ENCODE measurements around the gene KPNA1.

DNA sequence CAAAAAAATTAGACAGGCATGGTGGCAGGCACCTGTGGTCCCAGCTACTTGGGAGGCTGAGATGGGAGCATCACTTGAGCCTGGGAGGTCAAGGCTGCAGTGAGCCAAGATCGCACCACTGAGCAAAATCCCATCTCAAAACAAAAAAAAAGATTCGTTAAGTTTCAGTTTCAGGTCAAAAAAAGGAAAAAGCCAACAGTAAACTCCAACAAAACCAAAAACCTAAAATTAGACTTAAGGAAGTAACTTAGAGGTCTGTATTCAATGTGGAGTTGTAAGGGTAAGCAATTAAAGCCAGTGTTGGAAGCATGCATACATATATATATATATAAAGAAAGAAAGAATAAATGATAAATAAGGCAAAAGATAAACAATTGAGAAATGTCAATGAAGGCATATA lies 11.8 kb downstream of the KPNA1 start:
- TF ChIP-seq, protein P1, sequence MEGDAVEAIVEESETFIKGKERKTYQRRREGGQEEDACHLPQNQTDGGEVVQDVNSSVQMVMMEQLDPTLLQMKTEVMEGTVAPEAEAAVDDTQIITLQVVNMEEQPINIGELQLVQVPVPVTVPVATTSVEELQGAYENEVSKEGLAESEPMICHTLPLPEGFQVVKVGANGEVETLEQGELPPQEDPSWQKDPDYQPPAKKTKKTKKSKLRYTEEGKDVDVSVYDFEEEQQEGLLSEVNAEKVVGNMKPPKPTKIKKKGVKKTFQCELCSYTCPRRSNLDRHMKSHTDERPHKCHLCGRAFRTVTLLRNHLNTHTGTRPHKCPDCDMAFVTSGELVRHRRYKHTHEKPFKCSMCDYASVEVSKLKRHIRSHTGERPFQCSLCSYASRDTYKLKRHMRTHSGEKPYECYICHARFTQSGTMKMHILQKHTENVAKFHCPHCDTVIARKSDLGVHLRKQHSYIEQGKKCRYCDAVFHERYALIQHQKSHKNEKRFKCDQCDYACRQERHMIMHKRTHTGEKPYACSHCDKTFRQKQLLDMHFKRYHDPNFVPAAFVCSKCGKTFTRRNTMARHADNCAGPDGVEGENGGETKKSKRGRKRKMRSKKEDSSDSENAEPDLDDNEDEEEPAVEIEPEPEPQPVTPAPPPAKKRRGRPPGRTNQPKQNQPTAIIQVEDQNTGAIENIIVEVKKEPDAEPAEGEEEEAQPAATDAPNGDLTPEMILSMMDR (IDR thresholded peaks at IDR 0.05): no peak
- no peak for TF ChIP-seq ZFX (IDR thresholded peaks at IDR 0.05; ENCODE audit: borderline replicate concordance)
